Hepatic stellate cell (primary cell): ENCODE measurements around the gene GPBP1L1.
"Not testable (repeated sequence)": the region's sequence is repeated elsewhere in the genome, so short reads cannot be mapped to it uniquely, and the experiment has no call there.

Source experiments
- DNase-seq: peaks from one replicate; pipeline ENCODE4 v3.0.0; 2011; ENCODE audit warnings: low spot score

Gene GPBP1L1

GRCh38 chr1:45679123-45679522, 7.2 kb downstream of the GPBP1L1 start:
- no peak for DNase-seq

DNA sequence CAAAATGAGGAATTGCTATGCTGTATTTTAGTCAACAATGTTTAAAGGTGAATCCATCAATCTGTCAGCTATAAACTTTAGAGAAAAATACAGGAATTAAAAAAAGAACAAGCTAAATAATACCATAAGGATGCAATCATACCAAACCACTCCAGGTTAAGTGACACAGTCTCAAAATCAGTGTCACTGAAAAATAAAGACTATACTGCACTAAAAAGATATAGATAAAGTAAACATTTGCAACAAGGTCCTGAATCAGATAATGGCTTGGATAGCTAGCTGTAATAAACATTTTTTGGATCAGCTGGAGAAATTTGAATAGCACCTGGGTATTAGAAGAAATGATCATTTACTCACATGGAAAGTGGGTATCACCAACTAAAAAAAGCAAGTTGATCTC, 7.8 kb downstream of the GPBP1L1 start:
- DNase-seq: no peak

DNA sequence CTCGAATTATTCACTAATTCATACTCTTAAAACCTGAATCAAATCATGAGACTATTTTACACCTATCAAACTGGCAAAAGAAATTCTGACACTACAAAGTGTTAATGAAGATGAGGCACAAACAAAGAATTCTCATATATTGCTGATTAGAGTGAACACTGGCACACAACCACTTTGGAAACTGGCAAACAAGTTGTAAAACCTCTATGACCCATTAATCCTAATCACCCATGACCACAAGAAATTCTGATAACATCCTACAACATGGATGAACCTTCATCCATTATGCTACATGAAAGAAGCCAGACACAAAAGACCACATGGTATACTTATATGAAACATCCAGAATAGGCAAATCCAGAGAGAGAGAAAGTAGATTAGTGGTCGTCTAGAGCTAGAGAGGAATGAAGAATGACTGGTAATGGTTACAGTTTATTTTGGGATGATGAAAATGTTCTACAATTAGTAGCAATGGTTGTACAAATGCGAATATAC, 8.5 kb downstream of the GPBP1L1 start:
- DNase-seq: no peak

DNA sequence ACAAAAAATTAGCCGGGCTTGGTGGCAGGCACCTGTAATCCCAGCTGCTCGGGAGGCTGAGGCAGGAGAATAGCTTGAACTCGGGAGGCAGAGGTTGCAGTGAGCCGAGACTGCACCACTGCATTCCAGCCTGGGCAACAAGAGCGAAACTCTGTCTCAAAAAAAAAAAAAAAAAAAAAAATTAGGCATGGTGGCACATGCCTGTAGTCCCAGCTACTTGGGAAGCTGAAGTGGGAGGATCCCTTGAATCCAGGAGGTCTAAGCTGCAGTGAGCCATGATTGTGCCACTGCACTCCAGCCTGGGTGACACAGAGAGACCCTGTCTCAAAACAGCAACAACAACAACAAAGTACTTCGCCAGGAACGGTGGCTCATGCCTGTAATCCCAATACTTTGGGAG, 9.8 kb downstream of the GPBP1L1 start:
- DNase-seq: not testable (repeated sequence)

DNA sequence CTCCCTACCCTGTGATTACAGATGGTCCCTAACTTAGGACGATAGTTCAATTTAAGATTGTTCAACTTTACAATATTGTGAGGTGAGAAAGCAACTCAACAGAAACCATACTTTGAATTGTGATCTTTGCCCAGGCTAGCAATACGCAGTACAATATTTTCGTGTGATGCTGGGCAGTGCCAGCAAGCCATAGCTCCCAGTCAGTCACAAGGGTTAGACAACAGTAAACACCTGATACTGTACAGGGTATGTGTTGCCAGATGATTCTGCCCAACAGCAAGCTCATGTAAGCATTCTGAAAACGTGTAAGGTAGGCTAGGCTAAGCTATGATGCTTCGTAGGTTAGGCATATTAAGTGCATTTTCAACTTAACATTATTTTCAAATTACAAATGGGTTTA, 11.9 kb downstream of the GPBP1L1 start:
- no peak for DNase-seq

DNA sequence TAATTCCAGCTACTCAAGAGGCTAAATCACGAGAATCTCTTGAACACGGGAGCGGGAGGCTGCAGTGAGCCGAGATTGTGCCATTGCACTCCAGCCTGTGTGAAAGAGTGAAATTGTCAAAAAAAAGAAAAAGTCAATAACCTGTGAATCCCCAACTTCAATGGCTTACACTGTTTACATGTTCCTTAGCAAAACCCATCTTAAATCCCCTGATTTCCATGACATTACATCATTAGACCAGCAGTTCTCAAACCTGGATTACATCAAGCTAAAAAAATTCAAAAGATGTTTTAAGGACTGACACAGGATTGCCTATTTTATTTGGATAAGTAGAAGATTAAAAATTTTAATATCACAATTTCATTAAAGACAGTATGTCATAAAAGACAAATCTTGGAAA, 12.4 kb downstream of the GPBP1L1 start:
- no peak for DNase-seq

DNA sequence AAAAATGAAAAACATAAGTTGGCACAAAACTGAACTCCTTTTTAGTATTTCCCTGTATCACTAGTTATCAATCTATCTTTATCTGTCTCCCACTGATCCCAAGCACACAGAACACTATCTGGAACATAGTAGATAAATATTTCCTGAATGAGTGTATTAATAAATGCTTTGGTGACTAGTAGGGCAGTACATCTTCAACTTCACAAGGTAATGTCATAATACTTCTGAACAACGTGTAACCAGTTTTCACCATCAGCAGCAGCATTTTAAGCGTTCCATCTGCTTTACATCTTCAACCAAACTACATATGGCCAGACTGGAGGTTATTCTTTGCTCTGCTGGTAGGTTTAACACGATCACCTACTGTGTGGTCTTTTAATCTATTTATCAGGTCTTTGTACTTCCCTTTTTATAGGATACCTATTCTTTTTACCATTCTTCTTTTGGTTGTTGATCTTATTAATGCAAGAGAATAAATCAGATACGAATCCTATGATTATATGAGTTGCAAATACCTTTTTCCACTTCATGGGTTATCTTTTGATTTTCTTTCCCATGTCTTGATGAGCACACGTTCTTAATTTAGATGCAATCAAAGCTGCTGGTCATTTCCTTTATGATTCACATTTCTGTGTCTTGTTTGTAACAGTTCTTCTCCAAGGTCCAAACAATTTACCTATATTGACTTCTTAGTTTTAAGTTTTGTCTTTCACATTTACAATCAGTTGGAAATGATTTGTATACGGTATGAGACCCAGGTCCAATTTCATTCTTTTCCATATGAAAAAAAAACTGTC, 16.3 kb downstream of the GPBP1L1 start:
- DNase-seq: peak; percentile 26

- peak; percentile 22 for DNase-seq
These were observed 17.0 kb downstream of the GPBP1L1 start for GRCh38 chr1:45669379-45669778.

GRCh38 chr1:45668526-45668925, 17.8 kb downstream of the GPBP1L1 start:
- no peak for DNase-seq

- no peak for DNase-seq
These were observed 18.8 kb downstream of the GPBP1L1 start for GRCh38 chr1:45667321-45668111.

GRCh38 chr1:45666836-45667235, 19.5 kb downstream of the GPBP1L1 start:
- DNase-seq: no peak

- DNase-seq: no peak
These were observed 26.0 kb downstream of the GPBP1L1 start for GRCh38 chr1:45660336-45660735.

GRCh38 chr1:45659222-45659621, 27.1 kb downstream of the GPBP1L1 start:
- no peak for DNase-seq

DNA sequence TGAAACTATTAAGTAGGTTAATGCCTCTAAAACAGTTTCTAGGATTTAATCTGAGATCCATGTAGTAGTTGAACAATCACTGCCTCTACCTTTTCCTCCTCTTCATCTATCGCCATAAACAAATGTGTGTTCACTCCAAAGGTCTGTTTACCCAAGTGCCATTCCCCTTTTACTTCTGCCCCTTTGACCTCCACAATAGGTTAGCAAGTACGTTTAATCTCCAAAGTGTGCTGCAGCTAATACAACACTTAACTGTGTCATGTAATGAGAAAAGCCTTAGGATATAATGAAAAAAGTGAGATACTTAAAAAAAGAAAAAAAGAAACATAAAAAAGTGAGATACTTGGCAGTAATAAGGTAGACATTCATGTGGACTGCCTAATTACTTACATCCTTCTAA, 28.2 kb downstream of the GPBP1L1 start:
- no peak for DNase-seq

GRCh38 chr1:45656573-45657226, 29.6 kb downstream of the GPBP1L1 start:
- DNase-seq: no peak

GRCh38 chr1:45654540-45655280, 31.6 kb downstream of the GPBP1L1 start:
- no peak for DNase-seq

GRCh38 chr1:45647248-45648021, 38.9 kb downstream of the GPBP1L1 start:
- no peak for DNase-seq

- DNase-seq: no peak
These were observed 41.7 kb downstream of the GPBP1L1 start for GRCh38 chr1:45644661-45645060.

- no peak for DNase-seq
These were observed 42.4 kb downstream of the GPBP1L1 start for GRCh38 chr1:45643978-45644377.

- DNase-seq: no peak
These were observed 43.0 kb downstream of the GPBP1L1 start for GRCh38 chr1:45643321-45643720.

GRCh38 chr1:45640293-45640692, 46.0 kb downstream of the GPBP1L1 start:
- no peak for DNase-seq
